CD4-positive, alpha-beta T cell treated with Interleukin-10 for 1 hour (primary cell): ENCODE data around the gene ALX3.
A peak's percentile ranks its signal among the peaks of the same experiment; 100 is the strongest.

ENCODE experiments used
- DNase-seq: peaks from one replicate; pipeline ENCODE4 v3.0.0-alpha.2; 2020

The ALX3 gene

GRCh38 chr1:110063781-110064180 is 6.7 kb downstream of the ALX3 start:
- no peak for DNase-seq

DNA sequence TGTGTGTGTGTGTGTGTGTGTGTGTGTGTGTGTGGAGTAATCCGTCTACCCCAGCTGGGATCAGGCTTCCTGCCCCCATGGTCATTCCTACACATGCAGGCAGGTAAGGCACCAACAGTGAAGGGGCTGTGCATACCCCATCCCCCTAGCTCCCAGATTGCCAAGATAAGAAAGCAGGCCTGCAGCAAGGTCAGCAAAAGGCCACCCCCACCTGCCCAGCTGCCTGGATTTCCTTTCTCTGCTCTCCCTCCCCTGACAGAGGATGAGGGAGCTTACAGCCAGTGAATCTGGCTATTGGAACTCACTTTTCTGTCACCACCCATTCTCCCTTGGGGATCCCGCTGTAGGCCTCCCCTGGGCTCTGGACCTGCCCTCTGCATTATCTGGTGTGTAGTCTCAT is 7.9 kb downstream of the ALX3 start:
- no peak for DNase-seq

DNA sequence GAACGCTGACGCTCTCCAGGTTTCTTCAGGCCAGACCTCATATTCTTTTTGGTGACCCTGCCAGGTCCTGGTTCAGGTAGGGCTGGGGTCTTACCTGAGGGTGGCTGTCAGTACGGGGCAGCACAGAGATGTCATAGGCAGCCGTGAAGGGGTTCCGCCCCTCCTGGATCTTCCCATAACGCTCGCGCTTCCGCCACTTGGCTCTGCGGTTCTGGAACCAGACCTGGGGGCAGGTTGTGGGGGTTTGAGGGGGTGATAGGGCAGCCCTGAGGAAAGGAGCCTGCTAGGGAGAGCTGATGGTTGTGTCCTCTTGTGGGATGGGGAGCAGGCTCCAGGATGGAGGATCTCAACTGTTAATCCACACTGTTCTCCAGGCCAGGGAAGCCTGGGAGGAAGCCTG is 9.1 kb downstream of the ALX3 start:
- DNase-seq: no peak

DNA sequence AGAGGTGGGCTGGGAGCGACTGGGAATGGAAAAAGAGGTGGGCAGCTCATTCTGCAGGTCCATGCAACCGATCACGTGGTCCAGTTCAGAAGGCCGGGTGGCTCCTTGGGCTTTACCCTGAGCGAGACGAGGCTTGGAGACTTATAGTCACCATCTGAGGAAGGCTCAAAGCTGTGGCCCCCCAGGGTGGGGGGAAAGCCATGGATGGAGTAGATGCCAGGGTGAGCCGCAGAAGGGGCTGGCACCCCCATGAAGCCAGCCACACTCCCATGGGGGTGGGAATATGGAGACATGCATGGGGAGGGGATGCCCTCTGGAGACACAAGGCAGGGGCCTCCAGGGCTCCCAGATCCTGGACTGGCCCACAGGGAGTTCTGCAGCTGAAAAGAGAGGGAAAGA is 9.8 kb downstream of the ALX3 start:
- DNase-seq: no peak

- DNase-seq: peak; percentile 70
Observed at GRCh38 chr1:110060034-110060661, 10.3 kb downstream of the ALX3 start.

GRCh38 chr1:110059133-110059863 is 11.2 kb downstream of the ALX3 start:
- DNase-seq: no peak

DNA sequence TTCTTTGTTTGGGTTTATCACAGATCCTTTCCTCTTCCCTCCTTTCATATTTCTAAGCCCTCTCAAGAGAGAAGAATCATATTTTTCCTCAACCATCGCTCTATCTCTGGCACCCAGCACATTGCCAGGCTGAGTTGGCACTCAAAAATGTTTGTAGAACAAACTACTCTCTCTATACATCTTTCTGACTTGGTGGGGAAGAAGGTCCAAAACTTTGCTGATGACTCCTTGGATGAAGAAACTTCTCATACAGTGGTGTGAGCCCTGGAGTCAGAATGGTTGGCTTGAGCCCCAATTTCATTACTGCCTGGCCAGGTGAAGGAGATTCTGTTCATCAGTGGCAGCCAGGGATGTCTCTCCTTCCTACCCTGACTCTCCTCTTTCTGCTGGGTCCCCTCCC is 11.9 kb downstream of the ALX3 start:
- no peak for DNase-seq

DNA sequence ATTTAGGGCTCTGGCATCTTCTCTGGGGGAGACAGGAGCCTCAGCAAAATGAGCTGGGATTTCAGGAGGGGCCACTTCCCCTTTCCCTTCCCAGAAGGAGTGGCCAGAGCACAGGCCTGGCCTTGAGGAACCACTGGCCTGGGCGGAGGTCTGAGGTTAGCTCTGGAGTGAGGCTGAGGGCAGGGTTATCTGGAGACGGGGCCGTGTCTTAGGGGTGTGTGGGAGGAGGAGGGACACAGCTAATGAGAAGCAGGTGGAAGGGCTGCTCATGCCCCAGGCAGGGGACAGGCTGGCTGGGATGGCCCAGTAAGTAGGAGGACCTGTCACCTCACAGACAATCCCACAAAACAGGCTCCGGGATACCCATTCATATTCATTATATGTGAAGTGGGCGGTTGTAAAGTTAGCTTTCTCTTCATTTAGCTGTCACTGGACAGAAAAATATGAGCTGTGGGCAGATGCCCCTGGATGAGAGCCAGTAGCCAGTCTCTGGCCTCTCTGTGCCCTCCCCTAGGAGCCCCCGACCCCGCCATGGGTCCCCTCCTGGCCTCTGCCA is 12.4 kb downstream of the ALX3 start:
- DNase-seq: no peak

DNA sequence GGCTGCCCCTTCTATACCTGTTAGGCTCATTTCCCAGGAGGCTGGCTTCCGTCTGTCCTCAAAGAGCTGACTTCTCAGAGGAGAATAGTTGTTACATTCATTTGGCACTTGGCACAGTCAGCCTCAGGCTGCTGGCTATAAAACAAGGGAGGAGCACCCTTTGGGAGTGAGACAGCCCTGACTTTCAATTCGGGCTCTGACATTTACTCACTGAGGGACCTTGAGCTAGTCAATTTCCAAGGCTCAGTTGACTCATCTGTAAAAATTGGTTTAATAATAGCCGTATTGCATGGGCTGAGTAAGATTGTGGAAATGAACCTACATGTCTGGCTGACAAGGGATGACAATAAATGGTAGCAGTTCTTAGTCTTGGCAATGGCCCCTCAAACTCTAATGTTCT is 13.7 kb downstream of the ALX3 start:
- no peak for DNase-seq

GRCh38 chr1:110056285-110056683 is 14.2 kb downstream of the ALX3 start:
- DNase-seq: no peak

GRCh38 chr1:110055493-110056284 is 14.8 kb downstream of the ALX3 start:
- no peak for DNase-seq

DNA sequence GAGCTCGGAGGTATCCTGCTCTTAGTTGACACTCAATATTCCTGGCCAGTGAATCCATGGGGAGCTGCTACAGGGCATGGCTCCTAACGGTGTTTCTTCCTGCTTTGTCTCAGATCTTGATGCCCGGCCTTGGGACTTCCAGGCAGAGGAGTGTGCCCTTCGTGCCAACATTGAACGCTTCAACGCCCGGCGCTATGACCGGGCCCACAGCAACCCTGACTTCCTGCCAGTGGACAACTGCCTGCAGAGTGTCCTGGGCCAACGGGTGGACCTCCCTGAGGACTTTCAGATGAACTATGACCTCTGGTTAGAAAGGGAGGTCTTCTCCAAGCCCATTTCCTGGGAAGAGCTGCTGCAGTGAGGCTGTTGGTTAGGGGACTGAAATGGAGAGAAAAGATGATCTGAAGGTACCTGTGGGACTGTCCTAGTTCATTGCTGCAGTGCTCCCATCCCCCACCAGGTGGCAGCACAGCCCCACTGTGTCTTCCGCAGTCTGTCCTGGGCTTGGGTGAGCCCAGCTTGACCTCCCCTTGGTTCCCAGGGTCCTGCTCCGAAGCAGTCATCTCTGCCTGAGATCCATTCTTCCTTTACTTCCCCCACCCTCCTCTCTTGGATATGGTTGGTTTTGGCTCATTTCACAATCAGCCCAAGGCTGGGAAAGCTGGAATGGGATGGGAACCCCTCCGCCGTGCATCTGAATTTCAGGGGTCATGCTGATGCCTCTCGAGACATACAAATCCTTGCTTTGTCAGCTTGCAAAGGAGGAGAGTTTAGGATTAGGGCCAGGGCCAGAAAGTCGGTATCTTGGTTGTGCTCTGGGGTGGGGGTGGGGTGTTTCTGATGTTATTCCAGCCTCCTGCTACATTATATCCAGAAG is 16.7 kb downstream of the ALX3 start:
- peak; percentile 65 for DNase-seq

DNA sequence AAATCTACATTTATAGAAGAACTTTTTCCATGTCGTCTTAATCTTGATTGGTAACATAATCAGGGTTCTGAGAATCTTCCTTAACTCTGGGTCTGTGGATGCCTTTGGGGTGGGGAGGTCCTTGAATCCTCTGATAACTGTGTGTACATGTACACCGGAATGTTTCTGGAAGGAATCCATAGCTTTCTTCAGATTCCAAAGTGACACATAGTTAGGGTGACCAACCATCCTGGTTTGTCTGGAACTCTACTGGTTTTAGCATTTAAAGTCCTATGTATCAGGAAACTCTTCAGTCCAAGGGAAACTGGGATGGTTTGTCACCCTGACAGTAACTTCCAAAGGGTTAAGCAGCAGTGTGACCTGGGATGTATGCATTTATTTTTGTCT is 19.2 kb downstream of the ALX3 start:
- no peak for DNase-seq

- no peak for DNase-seq
Observed at GRCh38 chr1:110050602-110051261, 19.7 kb downstream of the ALX3 start.

GRCh38 chr1:110049801-110050601 is 20.5 kb downstream of the ALX3 start:
- no peak for DNase-seq

- DNase-seq: no peak
Observed at GRCh38 chr1:110048923-110049601, 21.4 kb downstream of the ALX3 start.

- no peak for DNase-seq
Observed at GRCh38 chr1:110048240-110048639, 22.2 kb downstream of the ALX3 start.

DNA sequence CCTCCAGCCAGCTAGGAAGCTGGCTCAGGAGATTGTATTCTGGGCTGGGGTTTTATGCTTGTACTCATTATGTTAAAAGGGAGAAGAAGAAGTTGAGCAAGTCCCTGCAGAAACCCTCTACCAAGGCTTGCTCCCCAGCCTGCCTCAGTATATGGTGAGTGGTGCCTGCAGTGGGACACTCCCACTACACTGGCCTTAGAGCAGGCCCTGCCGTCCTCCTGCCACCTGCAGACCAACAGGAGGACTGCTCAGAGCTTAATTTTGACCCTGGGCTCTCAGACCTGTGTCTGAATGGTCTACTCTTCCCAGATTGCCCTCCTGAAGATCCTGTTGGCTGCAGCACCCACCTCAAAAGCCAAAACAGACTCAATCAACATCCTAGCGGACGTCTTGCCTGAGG is 23.0 kb downstream of the ALX3 start:
- no peak for DNase-seq

- no peak for DNase-seq
Observed at GRCh38 chr1:110043016-110043415, 27.5 kb downstream of the ALX3 start.

DNA sequence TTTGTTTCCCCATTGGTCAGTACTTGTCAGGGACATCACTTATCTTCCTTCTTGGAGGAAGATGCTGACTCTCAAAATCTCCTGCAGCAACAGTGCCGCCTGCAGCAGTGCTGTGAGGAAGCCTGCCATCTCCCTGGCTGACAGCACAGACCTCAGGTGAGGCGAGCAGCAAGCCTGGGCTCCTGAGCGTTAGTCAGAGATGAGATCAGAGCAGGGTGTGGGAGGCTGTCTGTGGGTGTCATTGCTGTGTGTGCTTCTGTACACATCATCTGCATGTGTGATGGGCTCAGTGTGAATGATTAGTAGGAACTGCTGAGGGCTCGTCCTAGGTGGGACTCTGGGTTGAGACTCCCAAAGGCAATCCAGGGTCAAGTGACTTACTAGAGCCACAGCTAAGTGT is 29.9 kb downstream of the ALX3 start:
- no peak for DNase-seq

DNA sequence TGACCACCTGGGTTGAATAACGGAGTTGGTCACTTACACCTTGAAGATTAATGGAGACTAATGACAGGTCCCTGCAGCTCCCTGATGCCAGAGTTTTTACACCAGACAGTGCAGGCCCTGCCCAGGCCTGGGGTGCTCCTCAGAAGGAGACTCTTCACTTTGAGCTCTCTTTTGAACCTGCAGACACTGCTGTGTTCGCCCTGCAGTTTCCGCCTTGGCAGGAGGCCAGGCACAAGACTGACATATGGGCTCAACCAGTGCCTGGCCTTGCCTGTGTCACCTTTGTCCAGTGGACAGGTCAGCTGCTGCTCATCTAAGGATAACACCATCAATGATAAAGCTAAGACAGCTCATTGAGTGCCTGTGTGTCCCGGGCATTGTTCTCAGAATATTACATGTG is 30.8 kb downstream of the ALX3 start:
- no peak for DNase-seq
